CD4-positive, alpha-beta T cell treated with Interleukin-15 for 4 hours (primary cell): ENCODE results near the gene FGD4.

ENCODE experiments used
- DNase-seq: peaks from one replicate; pipeline ENCODE4 v3.0.0-alpha.2; 2020; ENCODE audit warnings: low spot score

The FGD4 gene

DNA sequence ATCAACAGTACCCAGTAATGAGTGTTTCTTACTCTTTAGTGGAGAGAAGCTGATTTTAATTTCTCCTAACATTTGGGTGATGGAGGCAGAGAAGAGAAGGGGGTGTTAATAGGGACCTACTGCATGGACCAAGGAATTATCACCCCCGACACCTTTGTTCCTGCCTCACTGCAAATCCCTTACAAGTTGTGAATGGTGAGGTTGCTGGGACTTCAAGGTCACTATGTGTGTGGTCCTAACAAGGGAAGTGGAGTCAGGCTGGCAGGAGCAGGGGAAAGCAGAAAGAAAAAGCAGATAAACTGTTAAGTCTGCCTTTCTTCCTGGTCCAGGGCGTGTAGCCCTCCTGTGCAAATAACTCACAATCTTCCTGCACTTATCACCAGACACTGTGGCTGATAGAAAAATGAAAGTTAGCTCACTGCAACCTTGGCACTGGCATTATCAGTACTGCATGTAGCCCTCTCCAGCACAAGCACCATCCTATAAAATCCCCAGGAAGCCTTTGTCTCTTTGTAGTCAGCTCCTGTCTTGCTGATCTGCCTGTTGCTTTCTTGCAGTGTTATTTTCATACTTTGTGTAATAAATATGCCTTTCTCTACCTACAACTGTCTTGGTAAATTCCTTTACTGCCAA, 167.4 kb downstream of the FGD4 start:
- DNase-seq: no peak

GRCh38 chr12:32567296-32567674, 167.9 kb downstream of the FGD4 start:
- no peak for DNase-seq

- DNase-seq: no peak
These were observed 168.9 kb downstream of the FGD4 start for GRCh38 chr12:32568228-32568627.

- DNase-seq: no peak
These were observed 169.9 kb downstream of the FGD4 start for GRCh38 chr12:32569259-32569658.

DNA sequence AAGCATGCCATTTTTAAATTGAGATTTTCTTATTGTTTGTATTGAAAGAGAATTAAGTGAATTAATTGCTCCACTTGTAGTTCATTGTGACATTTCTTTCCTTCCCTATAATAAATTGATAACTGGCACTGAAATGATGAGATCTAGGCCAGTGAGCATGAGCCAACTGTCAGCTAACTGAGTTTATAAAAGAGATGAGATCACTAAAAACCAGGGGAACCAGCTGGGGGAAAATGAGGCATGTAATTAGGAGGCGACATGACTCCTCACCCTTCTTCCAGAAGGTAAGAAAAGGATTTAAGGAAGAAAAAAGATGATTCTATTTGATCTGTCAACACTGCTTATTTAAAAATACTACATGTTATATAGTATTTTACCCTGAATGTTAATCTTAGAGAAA, 175.2 kb downstream of the FGD4 start:
- DNase-seq: no peak

- no peak for DNase-seq
These were observed 178.0 kb downstream of the FGD4 start for GRCh38 chr12:32577328-32577727.

DNA sequence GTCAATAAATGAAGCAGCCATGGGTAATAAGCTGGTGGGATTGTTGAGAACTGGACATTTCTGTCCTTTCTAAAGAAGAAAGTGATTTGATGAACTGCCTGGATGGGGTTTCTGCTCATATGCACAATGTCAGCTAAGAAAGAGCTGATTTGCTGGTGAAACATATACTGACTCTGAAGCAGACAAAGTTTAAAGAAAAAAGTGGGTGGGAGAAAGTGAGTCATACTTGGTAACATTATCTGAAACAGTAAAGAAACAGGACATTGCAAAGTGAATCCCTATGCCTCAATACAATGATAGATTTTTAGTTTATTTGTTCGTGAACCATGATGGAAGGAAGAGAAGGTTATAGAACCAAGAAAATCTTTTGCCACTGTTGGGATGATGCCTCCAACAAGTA, 184.2 kb downstream of the FGD4 start:
- no peak for DNase-seq

- no peak for DNase-seq
These were observed 186.3 kb downstream of the FGD4 start for GRCh38 chr12:32585680-32586079.

DNA sequence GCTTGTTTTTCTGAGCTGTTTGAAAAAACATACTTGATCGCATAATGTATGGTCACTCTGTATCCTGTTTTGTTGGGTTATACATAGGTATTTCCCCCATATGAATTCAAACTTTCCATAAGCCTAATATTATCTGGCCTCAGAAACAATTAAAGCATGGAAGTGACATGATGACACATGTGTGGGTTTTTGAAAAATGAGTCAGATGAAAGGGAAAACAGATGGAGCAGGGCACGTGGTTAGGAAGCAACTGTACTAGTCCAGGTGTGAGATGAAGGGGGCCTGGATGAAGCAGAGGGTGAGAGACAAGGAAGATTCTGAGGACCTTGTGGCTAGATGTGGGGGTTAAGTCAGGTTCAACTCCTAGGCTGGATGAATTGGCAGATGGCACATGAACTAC, 187.0 kb downstream of the FGD4 start:
- DNase-seq: no peak

DNA sequence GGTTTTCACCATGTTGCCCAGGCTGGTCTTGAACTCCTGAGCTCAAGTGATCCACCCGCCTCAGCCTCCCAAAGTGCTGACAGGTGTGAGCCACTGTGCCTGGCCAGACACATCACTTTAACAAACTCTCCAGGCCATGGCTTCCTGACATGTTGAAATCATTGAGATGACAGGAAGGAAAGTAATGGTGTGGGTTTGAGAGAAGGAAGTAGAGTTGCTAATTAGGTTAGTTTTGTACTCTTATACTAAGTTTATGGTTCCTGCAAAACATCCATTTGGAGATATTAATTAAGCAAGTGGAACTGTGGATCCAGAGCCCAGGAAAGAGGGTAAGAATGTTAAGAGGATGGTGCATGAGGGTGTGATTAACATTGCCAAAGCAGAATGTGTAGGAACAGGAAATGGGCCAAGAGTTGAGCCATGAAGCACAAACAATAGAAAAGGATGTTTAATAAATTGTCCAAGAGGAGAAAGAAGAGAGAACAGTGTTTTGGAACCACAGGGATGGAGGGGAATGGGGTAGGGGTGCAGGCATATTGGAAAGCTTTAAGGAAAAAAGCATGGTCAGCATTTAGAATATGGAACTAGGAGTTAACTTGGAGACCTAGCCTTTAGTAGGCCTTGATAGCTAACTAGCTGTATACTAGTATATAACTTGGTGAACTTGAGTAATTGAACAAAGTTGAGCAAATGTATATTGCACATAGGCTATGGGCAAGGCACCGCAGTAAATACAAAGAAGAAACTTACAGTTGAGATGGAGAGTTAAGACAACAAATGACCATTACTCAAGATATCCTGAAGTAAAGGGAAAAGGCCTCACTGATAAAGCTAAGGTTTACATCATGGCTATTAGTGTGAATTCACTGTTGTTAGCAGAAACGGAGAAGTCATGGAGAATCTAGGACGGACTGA, 188.5 kb downstream of the FGD4 start:
- no peak for DNase-seq

GRCh38 chr12:32588604-32589003, 189.2 kb downstream of the FGD4 start:
- no peak for DNase-seq

- no peak for DNase-seq
These were observed 190.0 kb downstream of the FGD4 start for GRCh38 chr12:32589165-32589865.

DNA sequence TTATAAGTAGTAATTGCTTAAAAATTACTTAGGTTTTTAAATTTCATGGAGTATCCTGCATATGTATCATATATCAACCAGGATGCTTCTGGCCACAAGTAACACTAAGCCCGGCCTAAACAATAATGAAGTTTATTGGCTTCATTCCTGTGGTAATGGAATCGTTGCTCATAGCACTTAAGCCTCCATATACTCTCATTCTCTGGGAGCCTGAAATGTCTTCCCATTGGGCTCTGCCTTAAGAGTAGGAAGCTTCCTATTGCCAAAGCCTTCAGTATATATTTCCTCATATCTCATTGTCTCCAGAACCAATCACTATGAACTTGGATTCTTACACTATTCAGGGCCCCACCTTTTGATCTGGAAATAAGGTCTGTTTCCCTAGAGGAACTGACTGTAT, 195.9 kb downstream of the FGD4 start:
- no peak for DNase-seq

- no peak for DNase-seq
These were observed 196.7 kb downstream of the FGD4 start for GRCh38 chr12:32596030-32596429.

DNA sequence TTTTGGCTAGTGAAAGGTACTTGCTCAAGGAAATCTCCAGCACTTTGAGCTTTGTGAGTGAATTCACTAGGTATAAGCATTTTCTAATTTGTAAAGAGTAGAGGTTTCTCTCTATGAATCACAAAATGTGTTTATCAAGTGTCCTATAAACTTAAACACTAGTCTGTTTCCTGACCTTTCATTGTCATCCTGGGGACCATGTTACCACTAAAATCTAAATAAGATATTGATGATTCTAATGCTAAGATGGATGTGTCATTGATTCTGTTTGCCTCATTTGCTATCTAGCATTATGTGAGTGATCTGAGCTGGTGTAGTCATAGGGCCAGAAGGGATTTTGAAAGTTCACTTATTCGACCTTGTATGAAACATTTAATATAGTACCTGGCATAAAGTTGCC, 199.3 kb downstream of the FGD4 start:
- DNase-seq: no peak

DNA sequence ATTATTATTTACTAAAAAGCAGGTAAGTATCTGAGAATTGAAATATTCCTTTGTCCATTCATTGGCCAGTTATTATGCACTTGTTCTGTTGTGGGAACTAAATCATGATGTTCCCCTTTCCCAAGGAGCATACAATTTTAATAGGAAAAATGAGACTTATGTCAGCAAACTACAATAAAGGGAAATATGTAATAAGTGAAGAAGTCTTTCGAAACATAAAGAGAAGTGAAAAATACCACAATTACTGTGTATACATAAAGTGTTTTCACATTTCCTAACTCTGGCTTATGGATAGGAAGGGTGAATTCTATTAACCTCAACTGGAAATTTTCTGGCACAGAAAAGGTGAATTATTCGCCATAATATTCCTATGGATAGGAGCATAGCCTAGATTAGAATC, 201.3 kb downstream of the FGD4 start:
- no peak for DNase-seq

DNA sequence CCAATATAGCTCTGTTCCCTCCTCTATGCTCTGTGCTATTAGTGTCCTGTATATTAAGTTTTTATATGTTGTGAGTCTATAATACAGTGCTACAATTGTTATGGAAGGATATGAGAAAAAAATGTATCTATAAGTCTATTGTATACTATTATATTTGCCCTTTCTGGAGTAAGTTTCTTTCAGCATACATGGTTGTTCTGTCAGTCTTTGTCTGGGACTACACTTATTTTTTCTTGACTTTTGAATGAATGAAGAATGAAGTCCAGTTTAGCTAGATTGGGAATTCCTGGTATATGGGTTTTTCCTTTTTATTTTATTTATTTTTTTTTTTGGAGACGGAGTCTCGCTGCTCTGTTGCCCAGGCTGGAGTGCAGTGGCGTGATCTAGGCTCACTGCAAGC, 203.7 kb downstream of the FGD4 start:
- DNase-seq: no peak

GRCh38 chr12:32603858-32604257, 204.5 kb downstream of the FGD4 start:
- no peak for DNase-seq

DNA sequence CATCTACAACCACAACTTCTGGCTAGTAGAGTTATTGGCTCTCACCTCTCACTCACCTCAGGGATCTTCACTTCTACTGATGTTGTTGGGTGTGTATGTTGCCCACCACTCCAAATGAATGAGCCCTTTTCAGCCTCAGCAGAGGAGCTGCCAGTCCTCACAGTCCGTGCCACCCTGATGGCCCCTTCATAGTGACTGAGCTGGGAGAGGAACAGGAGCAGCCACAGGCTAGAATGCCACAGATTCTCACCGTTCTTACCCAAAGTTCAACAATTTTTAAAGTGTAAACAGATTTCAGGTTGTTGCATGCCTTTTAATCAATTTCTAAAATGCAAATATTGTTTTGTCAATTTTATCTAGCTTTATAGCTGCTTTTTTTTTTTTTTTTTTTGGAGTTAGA, 205.2 kb downstream of the FGD4 start:
- DNase-seq: no peak

DNA sequence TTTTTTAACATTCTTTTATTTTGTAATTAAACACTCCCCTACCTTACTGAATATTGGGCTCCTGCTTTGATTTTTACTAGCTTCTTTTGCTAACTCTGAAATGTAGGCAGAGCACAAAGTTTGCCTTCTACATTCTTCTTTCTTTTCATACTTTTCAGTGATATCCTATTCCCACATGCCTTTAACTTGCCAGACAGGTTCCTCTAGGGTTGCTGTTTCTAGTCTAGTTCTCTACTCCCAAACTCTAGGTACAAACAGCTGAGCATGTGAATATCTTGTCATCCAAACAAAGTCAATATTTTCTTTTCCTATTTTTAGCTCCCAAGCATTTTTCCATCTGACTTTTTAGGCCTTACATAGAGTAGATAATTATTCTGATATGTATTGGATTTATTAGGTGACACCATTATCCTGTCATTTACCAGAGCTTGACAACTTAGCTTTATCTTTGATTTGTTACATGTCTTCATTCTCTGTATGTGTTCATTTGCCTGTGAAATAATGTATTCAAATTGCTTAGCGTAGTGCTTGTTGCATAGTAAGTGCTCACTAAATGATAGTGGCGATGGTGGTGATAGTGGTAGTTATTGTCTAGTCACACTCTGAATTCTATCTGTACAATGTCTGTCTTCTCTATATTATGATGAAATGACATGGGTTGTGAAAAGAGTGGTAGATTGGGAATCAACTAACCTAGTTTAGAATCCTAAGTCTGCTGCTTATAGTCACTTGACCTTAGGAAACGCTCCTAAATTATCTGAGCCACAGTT, 206.2 kb downstream of the FGD4 start:
- DNase-seq: no peak

DNA sequence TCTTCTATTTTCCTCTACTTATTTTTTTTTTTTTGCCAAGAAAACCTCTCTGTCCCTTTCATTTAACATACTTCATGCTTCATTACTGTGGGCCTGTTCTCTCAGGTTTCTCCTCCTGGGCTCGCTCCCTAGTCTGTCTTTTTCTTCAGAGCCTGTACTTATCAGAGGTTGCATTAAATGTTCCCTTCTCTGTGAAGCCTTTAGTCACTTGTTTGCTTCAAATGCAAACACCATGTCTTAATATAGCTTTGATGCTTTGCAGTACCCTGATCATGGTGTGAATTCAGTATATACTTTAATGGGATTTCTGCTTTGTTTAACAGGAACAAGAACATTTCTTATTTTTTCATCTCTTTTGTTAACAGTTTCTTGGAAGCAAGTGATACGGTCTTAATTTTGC, 207.1 kb downstream of the FGD4 start:
- no peak for DNase-seq

DNA sequence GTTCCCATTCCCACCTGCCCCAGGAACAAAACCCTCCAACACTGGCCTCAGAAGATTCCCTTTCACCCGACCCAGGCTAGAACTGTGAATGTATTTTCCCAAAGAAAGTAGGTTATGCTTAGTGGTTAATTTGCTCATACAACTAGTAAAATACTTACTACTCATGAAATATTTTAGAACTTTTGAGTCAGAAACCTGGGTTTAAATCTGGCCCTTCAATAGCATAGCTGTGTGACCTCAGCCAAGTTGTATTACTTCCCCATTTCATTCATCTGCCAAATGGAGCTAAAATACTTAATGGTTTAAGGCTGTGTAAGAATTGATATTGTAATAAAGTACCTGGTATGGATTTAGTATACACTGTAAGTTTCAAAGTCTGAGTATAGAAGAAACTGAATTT, 210.6 kb downstream of the FGD4 start:
- no peak for DNase-seq
